Mucosa of rectum (tissue), 2 donors: Measurements from ENCODE around the gene HMGXB4.

Source experiments
- H3K27ac ChIP-seq, 2 donors: one replicate each; pipeline ENCODE4 v1.7.0; 2013; ENCODE audit warnings: inconsistent platforms in 2 of 2, low read depth in 2 of 2, low read length in 2 of 2
- H3K27me3 ChIP-seq, 2 donors: one replicate each; pipeline ENCODE4 v1.7.0; 2013; ENCODE audit warnings: low read length in 2 of 2; ENCODE audit not compliant: control insufficient read depth in 2 of 2, insufficient read depth in 2 of 2
- H3K36me3 ChIP-seq, 2 donors: one replicate each; pipeline ENCODE4 v1.7.0; 2013; ENCODE audit warnings: low read length in 2 of 2; ENCODE audit not compliant: control insufficient read depth in 2 of 2, insufficient read depth in 2 of 2
- H3K4me1 ChIP-seq, 2 donors: one replicate each; pipeline ENCODE4 v1.7.0; 2013; ENCODE audit warnings: low read length in 2 of 2, mild to moderate bottlenecking in 1 of 2; ENCODE audit not compliant: control insufficient read depth in 2 of 2, insufficient read depth in 2 of 2
- H3K4me3 ChIP-seq, 2 donors: one replicate each; pipeline ENCODE4 v1.7.0; 2013; ENCODE audit warnings: low read length in 2 of 2
- H3K9ac ChIP-seq, 2 donors: one replicate each; pipeline ENCODE4 v1.7.0; 2013; ENCODE audit warnings: low read length in 2 of 2, low read depth in 1 of 2, mild to moderate bottlenecking in 1 of 2
- H3K9me3 ChIP-seq, 2 donors: one replicate each; pipeline ENCODE4 v1.7.0; 2013; ENCODE audit warnings: low read length in 2 of 2; ENCODE audit not compliant: control insufficient read depth in 2 of 2
- donor health status: healthy.
- donor health status: Normal muscosa, but diverticular disease.

Gene HMGXB4

GRCh38 chr22:35315855-35316745, 58.8 kb downstream of the HMGXB4 start:
- H3K9me3 ChIP-seq = no peaks in the 10 kb centered on the region

GRCh38 chr22:35316751-35317150, 59.5 kb downstream of the HMGXB4 start:
- peaks cover 23 to 27% of the 10 kb centered on the region in 2 donors for H3K4me1 ChIP-seq
- H3K4me3 ChIP-seq = no peak overlapping the region
- H3K9me3 ChIP-seq = no peaks in the 10 kb centered on the region
- no peaks in the 10 kb centered on the region for H3K27me3 ChIP-seq
- no peak overlapping the region for H3K27ac ChIP-seq
- H3K9ac ChIP-seq = no peak overlapping the region
- peaks cover 18 to 28% of the 10 kb centered on the region in 2 donors for H3K36me3 ChIP-seq

More at GRCh38 chr22:35315855-35316745, 58.8 kb downstream of the HMGXB4 start:
- Histone ChIP-seq H3K4me3 (no peak overlapping the region), H3K4me1 (peaks cover 29 to 33% of the 10 kb centered on the region in 2 donors), H3K9ac (no peak overlapping the region), H3K27me3 (no peaks in the 10 kb centered on the region), H3K36me3 (peaks cover 18 to 26% of the 10 kb centered on the region in 2 donors), H3K27ac (no peak overlapping the region)

GRCh38 chr22:35317680-35318290, 60.5 kb downstream of the HMGXB4 start:
- Histone ChIP-seq H3K4me1 (peaks cover 16 to 19% of the 10 kb centered on the region in 2 donors), H3K27me3 (no peaks in the 10 kb centered on the region), H3K9ac (no peak overlapping the region), H3K27ac (no peak overlapping the region), H3K36me3 (peaks cover 24 to 38% of the 10 kb centered on the region in 2 donors), H3K4me3 (no peak overlapping the region), H3K9me3 (no peaks in the 10 kb centered on the region)

GRCh38 chr22:35318346-35319215, 61.3 kb downstream of the HMGXB4 start:
- peaks cover 32 to 44% of the 10 kb centered on the region in 2 donors for H3K36me3 ChIP-seq
- H3K4me3 ChIP-seq = no peak overlapping the region
- no peaks in the 10 kb centered on the region for H3K27me3 ChIP-seq
- peaks cover 10 to 13% of the 10 kb centered on the region in 2 donors for H3K4me1 ChIP-seq
- H3K9me3 ChIP-seq = no peaks in the 10 kb centered on the region
- H3K27ac ChIP-seq = no peak overlapping the region
- H3K9ac ChIP-seq = no peak overlapping the region

GRCh38 chr22:35319244-35319985, 62.1 kb downstream of the HMGXB4 start:
- Histone ChIP-seq H3K9me3 (no peaks in the 10 kb centered on the region), H3K9ac (no peak overlapping the region), H3K36me3 (peaks cover 40 to 52% of the 10 kb centered on the region in 2 donors), H3K4me1 (peaks cover 3 to 4% of the 10 kb centered on the region in 2 donors), H3K27ac (no peak overlapping the region), H3K27me3 (no peaks in the 10 kb centered on the region), H3K4me3 (no peak overlapping the region)

- Histone ChIP-seq H3K9me3 (no peaks in the 10 kb centered on the region), H3K9ac (no peak overlapping the region), H3K27me3 (no peaks in the 10 kb centered on the region), H3K4me3 (no peak overlapping the region), H3K27ac (no peak overlapping the region), H3K36me3 (peaks cover 62 to 72% of the 10 kb centered on the region in 2 donors), H3K4me1 (no peaks in the 10 kb centered on the region)
Measured at GRCh38 chr22:35322126-35322525, 64.8 kb downstream of the HMGXB4 start.

GRCh38 chr22:35322893-35323292, 65.6 kb downstream of the HMGXB4 start:
- Histone ChIP-seq H3K9me3 (no peaks in the 10 kb centered on the region), H3K9ac (no peak overlapping the region), H3K27ac (no peak overlapping the region), H3K27me3 (no peaks in the 10 kb centered on the region), H3K4me1 (no peaks in the 10 kb centered on the region), H3K4me3 (no peak overlapping the region), H3K36me3 (peaks cover 69 to 73% of the 10 kb centered on the region in 2 donors)

- H3K9ac ChIP-seq = no peak overlapping the region
- H3K36me3 ChIP-seq = peaks cover 70 to 75% of the 10 kb centered on the region in 2 donors
- H3K27ac ChIP-seq = no peak overlapping the region
- no peaks in the 10 kb centered on the region for H3K9me3 ChIP-seq
- H3K4me3 ChIP-seq = no peak overlapping the region
- H3K27me3 ChIP-seq = no peaks in the 10 kb centered on the region
- no peaks in the 10 kb centered on the region for H3K4me1 ChIP-seq
Measured at GRCh38 chr22:35323305-35323704, 66.0 kb downstream of the HMGXB4 start.

GRCh38 chr22:35324067-35324466, 66.8 kb downstream of the HMGXB4 start:
- Histone ChIP-seq H3K4me1 (no peaks in the 10 kb centered on the region), H3K9me3 (no peaks in the 10 kb centered on the region), H3K9ac (no peak overlapping the region), H3K27ac (no peak overlapping the region), H3K36me3 (peaks cover 66 to 73% of the 10 kb centered on the region in 2 donors), H3K27me3 (no peaks in the 10 kb centered on the region), H3K4me3 (no peak overlapping the region)
